GM12878 (cell line): Measurements from ENCODE around the gene HSD17B12.

ENCODE experiments used
- CTCF ChIP-seq, 3 experiments: IDR thresholded peaks in 2 of 3; conservative IDR thresholded peaks in 1 of 3; 2 replicates each; pipeline ENCODE4 v1.5.1; 2011; ENCODE audit warnings: low read depth in 3 of 3, low read length in 3 of 3, mild to moderate bottlenecking in 3 of 3, control low read depth in 2 of 3, moderate library complexity in 2 of 3, inconsistent platforms in 1 of 3, mixed read lengths in 1 of 3; ENCODE audit not compliant: control insufficient read depth in 2 of 3, insufficient read depth in 1 of 3; ENCODE audit errors: extremely low read depth in 1 of 3
- MAX ChIP-seq: IDR thresholded peaks from 2 replicates; pipeline ENCODE4 v1.6.1; 2012; ENCODE audit warnings: low read depth, low read length, improper control_type of control experiment
- RAD21 ChIP-seq: IDR thresholded peaks from 2 replicates; pipeline ENCODE4 v1.6.1; 2011; ENCODE audit warnings: mild to moderate bottlenecking, low read depth, low read length, moderate library complexity; ENCODE audit not compliant: insufficient read depth
- USF2 ChIP-seq: IDR thresholded peaks from 2 replicates; pipeline ENCODE4 v1.6.1; 2011; ENCODE audit warnings: low read depth, low read length, improper control_type of control experiment, borderline replicate concordance
- TF ChIP-seq, protein P1 (sequence below): IDR thresholded peaks from 2 replicates; pipeline ENCODE4 v1.6.1; 2011; ENCODE audit warnings: mild to moderate bottlenecking, low read depth, low read length, moderate library complexity; ENCODE audit not compliant: insufficient replicate concordance
- TF ChIP-seq, protein P2 (sequence below): IDR thresholded peaks from 2 replicates; pipeline ENCODE4 v1.6.1; 2012; ENCODE audit warnings: low read depth, low read length, improper control_type of control experiment

- TF ChIP-seq, protein P1, sequence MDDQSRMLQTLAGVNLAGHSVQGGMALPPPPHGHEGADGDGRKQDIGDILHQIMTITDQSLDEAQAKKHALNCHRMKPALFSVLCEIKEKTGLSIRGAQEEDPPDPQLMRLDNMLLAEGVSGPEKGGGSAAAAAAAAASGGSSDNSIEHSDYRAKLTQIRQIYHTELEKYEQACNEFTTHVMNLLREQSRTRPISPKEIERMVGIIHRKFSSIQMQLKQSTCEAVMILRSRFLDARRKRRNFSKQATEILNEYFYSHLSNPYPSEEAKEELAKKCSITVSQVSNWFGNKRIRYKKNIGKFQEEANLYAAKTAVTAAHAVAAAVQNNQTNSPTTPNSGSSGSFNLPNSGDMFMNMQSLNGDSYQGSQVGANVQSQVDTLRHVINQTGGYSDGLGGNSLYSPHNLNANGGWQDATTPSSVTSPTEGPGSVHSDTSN, result no peak
- TF ChIP-seq MAX (no peak), USF2 (no peak), RAD21 (no peak), CTCF (IDR thresholded peaks at IDR 0.05 in 2 of 3, conservative IDR thresholded peaks at IDR 0.05 in 1 of 3; ENCODE audit: control insufficient read depth in 2 of 3, extremely low read depth in 1 of 3, insufficient read depth in 1 of 3, low read depth in 3 of 3, low read length in 3 of 3) (no peak)
- TF ChIP-seq, protein P2, sequence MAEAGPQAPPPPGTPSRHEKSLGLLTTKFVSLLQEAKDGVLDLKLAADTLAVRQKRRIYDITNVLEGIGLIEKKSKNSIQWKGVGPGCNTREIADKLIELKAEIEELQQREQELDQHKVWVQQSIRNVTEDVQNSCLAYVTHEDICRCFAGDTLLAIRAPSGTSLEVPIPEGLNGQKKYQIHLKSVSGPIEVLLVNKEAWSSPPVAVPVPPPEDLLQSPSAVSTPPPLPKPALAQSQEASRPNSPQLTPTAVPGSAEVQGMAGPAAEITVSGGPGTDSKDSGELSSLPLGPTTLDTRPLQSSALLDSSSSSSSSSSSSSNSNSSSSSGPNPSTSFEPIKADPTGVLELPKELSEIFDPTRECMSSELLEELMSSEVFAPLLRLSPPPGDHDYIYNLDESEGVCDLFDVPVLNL, result no peak
Observed at GRCh38 chr11:43748095-43748494, 67.6 kb downstream of the HSD17B12 start.
